HCT116 (cell line): ENCODE data around the gene MALRD1. TPM values are rescaled to one million over a fixed set of nuclear protein-coding genes. Genes with fewer than 3 reads are reported as not detected.
"Not testable (repeated sequence)": the region's sequence is repeated elsewhere in the genome, so short reads cannot be mapped to it uniquely, and the experiment has no call there.

Source experiments
- ATAC-seq: fragments of 200-7000 bp; cut with Tn5 transposase; 2 replicates; pipeline ENCODE4 v1.9.1; 2020; ENCODE audit warnings: mild to moderate bottlenecking, moderate library complexity
- BruUV-seq: library from RNA; stranded (reverse); fragments of 400-500 nt; replicated peaks from 2 replicates; lab custom pipeline; 2021; lab: Mats Ljungman, UMichigan
- CTCF ChIA-PET: fragments of 300-600 bp; sonication (Branson Sonifier 250); formaldehyde crosslinking; loops from one replicate; lab custom pipeline; 2021; ENCODE audit warnings: antibody characterized with exemption; lab: Charles Lee
- POLR2A ChIA-PET: fragments of 300-600, 350-600 bp; sonication (Branson Sonifier 250); formaldehyde crosslinking; loops from one replicate; lab custom pipeline; 2021; ENCODE audit warnings: antibody characterized with exemption; lab: Charles Lee
- RAD21 ChIA-PET, 2 experiments: fragments of 300-600 bp; sonication (Branson Sonifier 250); formaldehyde crosslinking; loops; one replicate each; lab custom pipeline; 2023; ENCODE audit warnings: low total read pairs in 2 of 2; ENCODE audit not compliant: uncharacterized antibody in 2 of 2, unreplicated experiment in 2 of 2, low non-redundant PET in 1 of 2; lab: Charles Lee
- DNase-seq: peaks from one replicate; pipeline ENCODE4 v3.0.0-alpha.2; 2010; ENCODE audit warnings: low read depth, low spot score
- H2AFZ ChIP-seq: fragments of 200-600 bp; shearing (Covaris generic), sonication (generic); 2 replicates; pipeline ENCODE4 v1.6.1; 2017; ENCODE audit warnings: low read depth, mixed run types, mixed read lengths, antibody characterized with exemption, low read length; ENCODE audit not compliant: poor library complexity, severe bottlenecking
- H3K27ac ChIP-seq: 2 replicates; pipeline ENCODE4 v1.5.1; 2012; ENCODE audit warnings: low read depth, low read length
- H3K27me3 ChIP-seq: fragments of 200-600 bp; sonication (generic); 2 replicates; pipeline ENCODE4 v1.6.1; 2016; ENCODE audit warnings: mixed run types, low read length, mixed read lengths; ENCODE audit not compliant: insufficient read depth
- H3K36me3 ChIP-seq, 2 experiments: fragments of 200-500 bp in 1 of 2; fragments of 200-600 bp in 1 of 2; sonication (Bioruptor generic) in 1 of 2; sonication (generic) in 1 of 2; 2 replicates each; pipeline versions ENCODE4 v1.5.1 to v1.6.1; 2014 to 2016; ENCODE audit warnings: low read length in 2 of 2, inconsistent platforms in 1 of 2, mixed read lengths in 1 of 2, mixed run types in 1 of 2; ENCODE audit not compliant: insufficient read depth in 2 of 2, control insufficient read depth in 1 of 2
- H3K4me1 ChIP-seq, 2 experiments: fragments of 200-600 bp in 1 of 2; sonication (generic) in 1 of 2; 2 replicates each; pipeline versions ENCODE4 v1.5.1 to v1.6.1; 2012 to 2017; ENCODE audit warnings: low read length in 2 of 2, inconsistent platforms in 1 of 2, mild to moderate bottlenecking in 1 of 2, mixed read lengths in 1 of 2, mixed run types in 1 of 2, moderate library complexity in 1 of 2; ENCODE audit not compliant: insufficient read depth in 2 of 2, control insufficient read depth in 1 of 2
- H3K4me2 ChIP-seq: fragments of 200-600 bp; sonication (generic); 2 replicates; pipeline ENCODE4 v1.6.1; 2017; ENCODE audit warnings: mixed run types, low read length, mixed read lengths
- H3K4me3 ChIP-seq, 2 experiments: fragments of 200-600 bp in 1 of 2; sonication (generic) in 1 of 2; replicated peaks in 1 of 2; 2 replicates each; pipeline ENCODE4 v1.5.1; 2011 to 2016; ENCODE audit warnings: low read length in 2 of 2, control low read depth in 1 of 2, low read depth in 1 of 2, mild to moderate bottlenecking in 1 of 2, mixed read lengths in 1 of 2, mixed run types in 1 of 2
- H3K79me2 ChIP-seq: fragments of 200-600 bp; sonication (generic); 2 replicates; pipeline ENCODE4 v1.6.1; 2017; ENCODE audit warnings: mild to moderate bottlenecking, mixed run types, low read length, moderate library complexity, mixed read lengths; ENCODE audit not compliant: insufficient read depth
- H3K9ac ChIP-seq: fragments of 200-600 bp; sonication (generic); 2 replicates; pipeline ENCODE4 v1.6.1; 2016; ENCODE audit warnings: low read length, mixed read lengths
- H3K9me2 ChIP-seq: fragments of 200-600 bp; sonication (generic), shearing (Covaris generic); 2 replicates; pipeline ENCODE4 v1.6.1; 2017; ENCODE audit warnings: mixed run types, mild to moderate bottlenecking, moderate library complexity; ENCODE audit not compliant: insufficient read depth
- H3K9me3 ChIP-seq, 2 experiments: fragments of 200-500 bp in 1 of 2; fragments of 200-600 bp in 1 of 2; sonication (Bioruptor generic) in 1 of 2; sonication (generic) in 1 of 2; 2 replicates each; pipeline ENCODE4 v1.6.1; 2014 to 2017; ENCODE audit warnings: low read length in 2 of 2, mixed read lengths in 2 of 2, inconsistent platforms in 1 of 2, low read depth in 1 of 2, mild to moderate bottlenecking in 1 of 2, mixed run types in 1 of 2, moderate library complexity in 1 of 2; ENCODE audit not compliant: control insufficient read depth in 1 of 2, insufficient read depth in 1 of 2
- H4K20me1 ChIP-seq: fragments of 200-600 bp; sonication (generic), shearing (Covaris generic); 2 replicates; pipeline ENCODE4 v1.6.1; 2017; ENCODE audit warnings: mixed run types, mild to moderate bottlenecking, moderate library complexity; ENCODE audit not compliant: insufficient read depth
- EGR1 ChIP-seq: IDR thresholded peaks from 2 replicates; pipeline ENCODE4 v1.6.1; 2012; ENCODE audit warnings: low read depth
- FOSL1 ChIP-seq: IDR thresholded peaks from 2 replicates; pipeline ENCODE4 v1.6.1; 2012; ENCODE audit warnings: low read depth
- SIN3A ChIP-seq: IDR thresholded peaks from 2 replicates; pipeline ENCODE4 v1.6.1; 2012; ENCODE audit warnings: low read depth
- YY1 ChIP-seq: IDR thresholded peaks from 2 replicates; pipeline ENCODE4 v1.6.1; 2011; ENCODE audit warnings: low read length, low read depth, moderate library complexity, mild to moderate bottlenecking; ENCODE audit not compliant: insufficient replicate concordance; ENCODE audit errors: extremely low read depth
- intact Hi-C: fragments of 100-400 bp; cut with micrococcal nuclease; formaldehyde crosslinking; loops from 2 replicates; pipeline ENCODE4 v1.10.0; 2022
- total RNA-seq: library from RNA; stranded (reverse); gene quantifications from one replicate; pipeline ENCODE4 v1.2.1, GENCODE V29; 2021; ENCODE audit not compliant: unreplicated experiment
- TF ChIP-seq, protein P1 (sequence below), 3 experiments: fragments of 200-600 bp in 1 of 3; sonication (generic) in 1 of 3; IDR thresholded peaks in 2 of 3; conservative IDR thresholded peaks in 1 of 3; 2 replicates each; pipeline ENCODE4 v1.5.1; 2012 to 2017; ENCODE audit warnings: low read depth in 2 of 3, low read length in 2 of 3, antibody characterized with exemption in 1 of 3, borderline replicate concordance in 1 of 3, control low read depth in 1 of 3, mild to moderate bottlenecking in 1 of 3, mixed read lengths in 1 of 3, mixed run types in 1 of 3, moderate library complexity in 1 of 3; ENCODE audit not compliant: insufficient read depth in 1 of 3

Gene MALRD1
- total RNA-seq, 1 experiment from 2014 or later, result not detected

DNA sequence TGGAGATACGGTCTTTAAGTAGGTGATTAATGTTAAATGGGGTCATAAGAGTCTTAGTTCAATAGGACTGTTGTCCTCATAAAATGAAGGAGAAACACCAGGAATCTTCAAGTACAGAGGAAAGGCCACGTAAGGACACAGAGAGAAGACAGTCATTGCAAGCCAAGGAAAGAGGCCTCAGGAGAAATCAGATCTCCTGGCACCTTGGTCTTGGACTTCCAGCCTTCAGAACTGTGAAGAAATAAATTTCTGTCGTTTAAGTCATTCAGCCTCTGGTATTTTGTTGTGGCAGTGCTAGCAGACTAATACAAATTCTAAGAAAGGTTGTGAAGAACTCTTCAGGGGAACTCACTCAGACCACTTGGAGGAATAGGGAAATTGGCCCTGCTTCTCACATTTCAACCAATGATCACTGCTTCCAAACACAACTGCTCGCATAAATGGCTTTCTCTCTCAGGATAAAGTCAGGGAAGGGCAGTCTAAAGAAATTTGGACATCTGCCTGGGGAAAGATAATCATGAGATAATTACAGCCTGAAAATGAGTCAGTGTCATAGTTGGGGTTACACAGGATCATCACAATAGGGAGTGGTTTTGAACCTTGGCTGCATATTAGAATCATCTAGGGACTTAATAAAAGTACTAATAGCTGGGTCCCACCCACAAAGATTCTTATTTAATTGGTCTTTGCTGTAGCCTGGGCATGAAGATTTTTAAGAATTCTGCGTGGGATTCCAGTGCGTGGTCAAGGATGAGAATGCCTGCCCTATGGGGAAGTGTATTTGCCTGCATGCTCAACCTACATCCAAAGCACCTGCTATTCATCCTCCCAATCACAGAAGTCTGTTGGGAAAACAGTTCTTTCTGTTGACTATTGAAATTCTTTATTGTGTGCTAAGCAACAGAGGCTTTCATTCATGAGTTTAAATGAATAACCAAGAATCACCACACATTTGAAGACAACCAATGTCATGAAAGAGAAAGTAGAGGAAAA lies 457.0 kb downstream of the MALRD1 start:
- Histone ChIP-seq H2AFZ (no peak overlapping the region), H3K4me3 (no peak overlapping the region), H4K20me1 (no peaks in the 10 kb centered on the region), H3K9me3 (peaks cover 6 to 15% of the 10 kb centered on the region in 2 experiments; a peak in 2 of 4 replicates), H3K9ac (no peak overlapping the region), H3K9me2 (no peaks in the 10 kb centered on the region), H3K27me3 (no peaks in the 10 kb centered on the region), H3K4me1 (no peaks in the 10 kb centered on the region), H3K4me2 (no peak overlapping the region), H3K79me2 (no peaks in the 10 kb centered on the region), H3K27ac (no peak overlapping the region), H3K36me3 (no peaks in the 10 kb centered on the region)
- RAD21 ChIA-PET, result no interaction called here
- intact Hi-C loops, result no loop called here
- no TSS peak for BruUV-seq
- ATAC-seq (no peak), DNase-seq (no peak)
- TF ChIP-seq YY1 (no peak), FOSL1 (no peak), EGR1 (no peak), SIN3A (no peak)
- TF ChIP-seq, protein P1, sequence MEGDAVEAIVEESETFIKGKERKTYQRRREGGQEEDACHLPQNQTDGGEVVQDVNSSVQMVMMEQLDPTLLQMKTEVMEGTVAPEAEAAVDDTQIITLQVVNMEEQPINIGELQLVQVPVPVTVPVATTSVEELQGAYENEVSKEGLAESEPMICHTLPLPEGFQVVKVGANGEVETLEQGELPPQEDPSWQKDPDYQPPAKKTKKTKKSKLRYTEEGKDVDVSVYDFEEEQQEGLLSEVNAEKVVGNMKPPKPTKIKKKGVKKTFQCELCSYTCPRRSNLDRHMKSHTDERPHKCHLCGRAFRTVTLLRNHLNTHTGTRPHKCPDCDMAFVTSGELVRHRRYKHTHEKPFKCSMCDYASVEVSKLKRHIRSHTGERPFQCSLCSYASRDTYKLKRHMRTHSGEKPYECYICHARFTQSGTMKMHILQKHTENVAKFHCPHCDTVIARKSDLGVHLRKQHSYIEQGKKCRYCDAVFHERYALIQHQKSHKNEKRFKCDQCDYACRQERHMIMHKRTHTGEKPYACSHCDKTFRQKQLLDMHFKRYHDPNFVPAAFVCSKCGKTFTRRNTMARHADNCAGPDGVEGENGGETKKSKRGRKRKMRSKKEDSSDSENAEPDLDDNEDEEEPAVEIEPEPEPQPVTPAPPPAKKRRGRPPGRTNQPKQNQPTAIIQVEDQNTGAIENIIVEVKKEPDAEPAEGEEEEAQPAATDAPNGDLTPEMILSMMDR (IDR thresholded peaks at IDR 0.05 in 2 of 3, conservative IDR thresholded peaks at IDR 0.05 in 1 of 3; ENCODE audit: borderline replicate concordance in 1 of 3, insufficient read depth in 1 of 3, low read depth in 2 of 3, low read length in 2 of 3), result no peak
- POLR2A ChIA-PET, result no interaction called here
- CTCF ChIA-PET, result no interaction called here

DNA sequence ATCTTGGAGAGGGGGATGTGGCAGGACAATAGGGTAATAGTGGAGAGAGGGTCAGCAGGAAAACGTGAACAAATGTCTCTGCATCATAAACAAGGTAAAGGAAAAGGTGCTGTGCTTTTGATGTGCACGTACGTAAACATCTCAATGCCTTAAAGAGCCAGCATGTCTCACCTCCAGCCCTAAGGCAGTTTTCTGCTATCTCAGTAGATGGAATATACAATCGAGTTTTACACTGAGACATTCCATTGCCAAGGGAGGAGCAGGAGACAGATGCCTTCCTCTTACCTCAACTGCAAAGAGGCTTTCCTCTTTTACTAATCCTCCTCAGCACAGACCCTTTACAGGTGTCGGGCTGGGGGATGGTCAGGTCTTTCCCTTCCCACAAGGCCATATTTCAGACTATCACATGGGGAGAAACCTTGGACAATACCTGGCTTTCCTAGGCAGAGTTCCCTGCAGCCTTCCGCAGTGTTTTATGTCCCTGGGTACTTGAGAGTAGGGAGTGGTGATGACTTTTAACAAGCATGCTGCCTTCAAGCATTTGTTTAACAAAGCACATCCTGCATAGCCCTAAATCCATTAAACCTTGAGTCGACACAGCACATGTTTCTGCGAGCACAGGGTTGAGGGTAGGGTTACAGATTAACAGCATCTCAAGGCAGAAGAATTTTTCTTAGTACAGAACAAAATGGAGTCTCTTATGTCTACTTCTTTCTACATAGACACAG lies 461.6 kb downstream of the MALRD1 start:
- H3K4me1 ChIP-seq, DNase-seq, H3K27ac ChIP-seq, H3K79me2 ChIP-seq, H3K9ac ChIP-seq, H4K20me1 ChIP-seq, BruUV-seq, RAD21 ChIA-PET, CTCF ChIA-PET, H3K9me2 ChIP-seq, H3K4me2 ChIP-seq, POLR2A ChIA-PET, H3K36me3 ChIP-seq, intact Hi-C loops, ATAC-seq, H3K4me3 ChIP-seq, H2AFZ ChIP-seq, H3K27me3 ChIP-seq: not testable (repeated sequence)
- H3K9me3 ChIP-seq, result peaks cover 14% of the 10 kb centered on the region in 2 experiments; a peak in 2 of 4 replicates
